ENCODE results near the gene KCNQ2.
A peak's percentile ranks its signal among the peaks of the same experiment; 100 is the strongest.

Gene KCNQ2

DNA sequence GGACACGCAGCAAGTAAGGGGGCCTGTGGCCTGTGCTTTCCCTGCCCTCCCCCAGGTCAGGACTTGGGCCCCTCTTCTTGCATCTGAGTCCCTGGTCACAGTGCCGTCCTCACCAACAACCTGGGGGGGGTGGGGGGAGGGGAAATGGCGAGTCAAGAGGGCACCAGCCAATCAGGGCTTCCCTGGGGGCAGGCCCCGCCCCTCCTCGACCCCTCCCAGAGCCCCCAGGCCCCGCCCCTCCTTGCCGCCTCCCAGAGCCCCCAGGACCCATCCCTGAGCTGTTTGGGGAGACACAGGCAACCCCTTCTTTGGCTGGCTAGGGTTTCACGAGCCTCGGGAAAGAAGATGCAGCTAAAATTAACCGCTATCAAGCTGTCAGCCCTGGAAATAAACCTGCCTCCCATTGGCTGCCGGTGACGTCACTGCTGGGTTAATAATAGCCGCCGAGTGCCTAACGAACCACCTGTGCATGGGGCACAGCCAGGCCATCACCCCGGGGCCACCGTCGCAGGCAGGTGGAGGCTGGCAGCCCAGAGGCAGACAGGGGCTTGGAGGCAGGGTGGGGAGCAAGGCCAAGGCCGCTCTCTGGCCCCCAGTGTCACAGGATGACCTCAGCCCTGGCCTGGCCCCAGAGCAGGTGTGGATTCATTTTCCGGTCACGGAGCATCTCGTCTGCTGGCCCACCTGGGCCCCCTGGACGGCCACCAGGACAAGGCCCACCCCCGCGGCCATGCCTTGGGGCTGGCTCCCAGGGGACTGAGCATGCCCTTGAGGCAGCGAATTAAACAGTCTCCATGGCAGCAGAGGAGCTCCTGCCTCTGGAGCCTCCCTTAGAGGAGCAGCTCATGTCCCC lies 29.6 kb upstream of the KCNQ2 start:
- no peak for DNase-seq (ENCODE audit: low spot score)
- FAIRE-seq: no peak

DNA sequence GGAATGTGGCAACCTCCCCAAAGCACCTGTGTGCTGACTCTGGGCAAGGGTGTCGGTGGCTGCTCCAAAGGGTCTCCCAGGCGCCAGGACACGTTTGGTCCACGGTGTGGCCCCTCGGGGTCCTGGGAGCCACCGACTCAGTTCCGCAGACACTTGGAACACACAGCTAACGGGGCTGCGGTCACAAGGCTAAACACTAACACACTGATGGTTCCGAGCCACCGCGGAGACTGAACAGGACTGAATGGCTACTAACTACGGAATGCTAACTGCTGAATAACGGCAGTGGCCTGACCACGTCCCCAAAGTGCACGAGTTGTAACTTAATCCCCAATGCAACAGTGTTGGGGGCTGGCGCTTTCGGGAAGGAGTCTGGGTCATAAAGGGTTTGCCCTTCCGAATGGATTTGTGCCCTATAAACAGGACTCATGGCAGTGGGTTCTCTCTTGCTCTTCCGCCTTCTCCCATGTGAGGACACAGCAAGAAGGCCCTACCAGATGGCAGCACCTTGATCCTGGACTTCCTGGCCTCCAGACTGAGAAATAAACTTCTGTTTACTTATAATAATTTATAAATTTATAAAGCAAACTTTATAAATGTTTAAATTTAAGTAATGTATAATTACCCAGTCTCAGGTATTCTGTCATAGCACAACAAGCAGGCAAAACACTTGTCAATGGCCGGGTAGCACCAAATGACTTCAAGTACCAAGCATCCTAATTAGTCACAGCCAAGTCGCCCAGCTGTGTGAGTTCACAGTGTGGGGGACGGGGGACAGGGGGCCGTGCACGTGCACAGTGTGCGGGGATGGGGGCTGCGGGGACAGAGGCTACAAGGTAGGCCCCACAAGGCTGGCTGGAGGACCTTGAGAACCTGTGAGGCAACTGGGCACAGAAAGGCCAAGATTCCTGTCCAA lies 28.7 kb upstream of the KCNQ2 start:
- no peak for DNase-seq (ENCODE audit: low spot score)
- no peak for FAIRE-seq

DNA sequence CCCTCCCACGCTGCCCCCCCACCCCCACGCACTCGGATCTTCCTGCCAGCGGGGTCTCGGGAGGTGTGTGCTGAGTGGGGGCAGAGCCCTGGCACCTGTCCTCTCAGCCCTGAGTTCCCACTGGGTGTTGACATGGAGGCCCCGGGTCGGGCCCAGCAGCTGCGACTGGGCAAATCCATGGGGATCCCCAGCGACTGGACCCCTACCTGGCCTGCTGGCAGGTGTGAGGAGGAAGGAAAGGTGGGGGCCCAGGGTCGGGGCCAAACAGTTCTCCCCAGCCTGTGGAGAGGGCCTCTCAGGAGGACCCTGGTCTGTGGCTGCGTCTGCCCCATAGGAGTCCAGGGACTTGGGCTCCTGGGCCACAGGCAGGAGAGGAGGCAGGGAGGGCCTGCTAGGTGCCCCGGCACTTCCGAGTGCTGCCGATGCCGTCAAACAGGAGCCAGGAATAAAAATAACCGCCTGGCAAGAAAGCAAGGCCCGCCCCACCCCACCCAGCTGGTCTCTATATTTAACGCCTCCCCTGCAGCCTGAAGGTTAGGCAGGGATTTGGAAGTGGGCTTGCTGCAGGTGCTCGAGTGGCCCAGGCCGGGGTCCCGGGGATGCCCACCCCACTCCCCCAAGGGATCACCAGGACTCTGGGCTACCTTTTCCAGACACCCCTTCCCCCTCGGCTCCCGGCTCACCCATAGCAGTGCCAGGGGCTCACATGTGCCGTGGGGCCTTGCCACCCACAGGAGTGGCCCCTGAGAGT lies 27.9 kb upstream of the KCNQ2 start:
- no peak for FAIRE-seq
- no peak for DNase-seq (ENCODE audit: low spot score)

DNA sequence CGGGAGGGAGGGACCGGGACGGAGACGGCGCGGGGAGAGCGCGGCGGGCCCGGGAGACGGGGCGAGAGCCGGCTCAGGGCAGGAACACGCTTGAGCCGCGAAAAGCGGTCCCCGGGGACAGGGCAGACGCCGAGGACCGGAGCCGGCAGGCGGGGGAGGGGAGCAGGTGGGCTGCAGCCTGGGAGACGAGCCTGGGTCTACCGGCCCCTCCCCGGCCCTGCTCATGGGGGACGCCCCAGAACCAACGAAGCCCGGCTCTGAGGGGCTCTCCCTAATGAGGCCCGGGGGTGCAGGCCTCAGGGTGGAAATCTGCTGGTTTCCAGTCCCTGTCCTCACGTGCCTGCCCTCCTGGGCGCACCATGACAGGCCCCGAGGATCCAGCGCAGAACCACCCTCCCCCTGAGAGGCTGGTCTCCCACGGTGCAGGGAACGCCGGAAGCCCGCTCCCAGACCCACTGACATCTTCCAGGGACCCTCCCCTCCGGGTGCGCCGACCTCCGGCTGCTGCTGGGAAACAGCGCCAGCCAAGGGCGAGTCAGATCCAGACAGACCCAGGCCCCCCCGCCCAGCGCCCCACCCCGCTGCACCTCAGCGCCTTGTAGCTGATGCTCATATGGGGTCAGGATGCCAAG lies 27.0 kb upstream of the KCNQ2 start:
- DNase-seq (ENCODE audit: low spot score) (no peak), FAIRE-seq (no peak)

DNA sequence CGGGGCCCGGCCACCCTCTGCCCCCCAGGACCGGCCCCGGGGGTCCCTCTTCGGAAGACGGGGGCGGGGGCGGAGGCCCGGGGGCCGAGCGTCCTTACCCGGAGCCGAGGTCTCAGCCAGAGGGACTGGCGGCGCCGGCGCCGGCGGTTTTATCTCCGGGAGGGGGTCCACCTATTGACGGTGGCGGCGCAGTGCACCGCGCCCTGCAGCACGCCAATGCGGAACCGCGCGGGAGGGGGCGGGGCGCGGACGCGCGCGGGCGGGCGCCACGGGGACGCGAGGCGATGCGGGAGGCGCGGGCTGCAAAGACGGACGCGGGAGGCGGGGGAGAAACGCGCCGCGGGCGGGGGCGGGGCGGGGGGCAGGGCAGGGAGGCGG lies 26.5 kb upstream of the KCNQ2 start, which contains the start of gene EEF1A2:
Gene EEF1A2 (minus strand): TSS at position 124 of the 378 bp plus-strand sequence. CDS start 1,320 bp downstream, outside the sequence.
- DNase-seq (ENCODE audit: low spot score) (no peak), FAIRE-seq (no peak)

DNA sequence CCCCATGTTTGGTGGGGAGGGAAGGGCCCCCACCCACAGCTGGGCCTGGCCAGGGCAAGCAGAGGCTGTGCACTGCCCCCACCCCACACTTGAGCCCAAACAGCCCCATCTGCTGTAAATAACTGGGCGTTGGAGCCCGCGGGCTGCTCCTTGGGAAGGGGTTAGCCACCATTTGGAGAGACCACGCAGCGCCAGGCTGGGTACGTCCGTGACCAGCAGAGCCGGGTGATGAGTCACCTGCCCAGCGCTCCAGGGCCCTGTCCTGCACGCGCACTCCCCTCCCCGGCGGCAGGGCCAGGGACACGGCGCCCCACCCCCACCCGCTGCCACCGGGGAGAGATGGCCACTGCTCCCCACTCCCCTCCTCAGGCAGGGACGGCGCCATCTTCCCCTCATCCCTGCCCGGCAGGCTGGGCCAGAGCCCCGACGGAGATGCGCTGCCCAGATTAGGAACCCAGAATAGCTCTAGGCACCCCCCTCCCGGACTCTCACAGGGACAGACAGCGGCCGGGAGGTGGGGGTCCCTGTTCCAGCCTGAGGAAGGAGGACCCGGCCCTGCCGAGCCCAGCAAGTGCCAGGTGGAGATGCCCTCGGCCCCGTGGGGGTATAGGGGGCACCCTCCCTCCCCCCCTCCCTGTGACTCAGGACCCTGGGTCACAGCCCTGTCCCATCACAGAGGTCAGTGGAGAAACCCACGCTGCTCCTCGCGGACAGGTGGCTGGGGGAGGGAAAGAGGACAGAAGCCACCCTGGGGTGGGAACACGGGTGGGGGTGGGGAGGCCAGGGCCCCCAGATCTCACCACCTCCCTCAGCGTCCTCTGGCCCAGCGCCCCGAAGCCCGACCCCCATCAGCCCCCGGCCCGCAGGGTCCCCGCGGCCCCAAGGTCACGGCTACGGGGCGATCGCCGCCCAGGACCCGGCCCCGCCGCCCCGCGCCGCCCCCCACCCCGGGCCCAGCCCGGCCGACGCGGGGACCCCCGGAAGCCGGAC lies 25.8 kb upstream of the KCNQ2 start:
- no peak for FAIRE-seq
- peak; percentile 65 for DNase-seq (ENCODE audit: low spot score)

DNA sequence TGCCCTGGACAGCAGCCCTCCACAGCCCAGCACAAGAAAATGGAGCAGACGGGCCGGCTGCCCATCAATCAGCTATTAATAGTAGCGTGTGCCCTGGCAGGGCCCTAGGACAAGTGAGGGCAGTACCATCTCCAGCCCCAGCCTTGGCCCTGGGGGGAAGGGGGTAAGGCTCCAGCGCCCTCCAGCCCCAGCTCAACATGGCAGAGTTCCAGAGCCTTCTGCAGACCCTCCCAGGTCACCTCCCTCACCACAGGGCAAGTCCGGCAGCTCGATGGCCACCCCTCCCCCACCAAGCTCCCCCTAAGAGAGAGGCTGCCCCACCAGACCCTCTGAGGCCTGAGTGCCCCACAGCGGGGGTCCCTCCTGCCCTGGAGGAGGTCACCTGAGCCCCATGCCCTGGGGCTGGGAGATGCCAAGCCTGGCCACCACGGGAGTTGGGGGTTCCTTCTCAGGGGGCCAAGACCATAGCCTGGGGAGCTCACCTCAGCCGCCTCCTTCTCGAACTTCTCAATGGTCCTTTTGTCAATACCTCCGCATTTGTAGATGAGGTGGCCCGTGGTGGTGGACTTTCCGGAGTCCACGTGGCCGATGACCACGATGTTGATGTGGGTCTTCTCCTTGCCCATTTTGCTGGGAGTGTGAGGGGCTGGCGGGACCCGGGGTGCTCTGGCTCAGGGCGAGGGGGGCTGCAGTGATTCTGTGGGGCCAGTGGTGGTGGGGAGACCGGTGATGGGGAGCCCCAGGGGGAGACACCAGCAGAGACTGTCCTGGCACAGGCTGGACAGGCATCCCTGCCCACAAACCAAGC lies 24.9 kb upstream of the KCNQ2 start:
- FAIRE-seq (no peak), DNase-seq (ENCODE audit: low spot score) (no peak)

DNA sequence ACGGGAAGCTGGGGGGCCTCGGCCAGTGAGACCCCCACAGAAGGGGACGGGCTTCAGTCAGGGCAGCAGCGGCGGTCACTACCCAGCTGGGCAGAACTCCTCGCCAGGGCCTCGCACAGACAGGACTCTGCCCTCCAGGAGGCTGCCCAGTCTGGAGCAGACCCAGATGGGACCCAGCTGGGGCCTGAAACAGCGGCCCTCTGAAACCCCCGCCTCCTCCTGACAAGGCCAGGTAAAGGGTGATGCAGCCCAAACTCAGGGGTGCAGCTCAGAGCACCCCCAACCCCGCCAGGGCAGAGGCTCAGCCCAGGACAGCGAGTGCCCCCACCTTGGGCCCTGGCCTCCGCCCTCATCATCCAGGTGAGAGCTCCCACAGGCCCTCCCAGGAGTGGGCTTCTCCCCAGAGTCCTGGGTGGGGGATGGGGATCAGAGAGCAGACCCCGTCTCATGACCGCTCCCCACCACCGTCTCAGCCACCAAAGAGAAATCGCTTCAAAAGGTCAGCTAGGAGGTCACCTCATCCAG lies 24.2 kb upstream of the KCNQ2 start:
- no peak for DNase-seq (ENCODE audit: low spot score)
- FAIRE-seq: no peak

DNA sequence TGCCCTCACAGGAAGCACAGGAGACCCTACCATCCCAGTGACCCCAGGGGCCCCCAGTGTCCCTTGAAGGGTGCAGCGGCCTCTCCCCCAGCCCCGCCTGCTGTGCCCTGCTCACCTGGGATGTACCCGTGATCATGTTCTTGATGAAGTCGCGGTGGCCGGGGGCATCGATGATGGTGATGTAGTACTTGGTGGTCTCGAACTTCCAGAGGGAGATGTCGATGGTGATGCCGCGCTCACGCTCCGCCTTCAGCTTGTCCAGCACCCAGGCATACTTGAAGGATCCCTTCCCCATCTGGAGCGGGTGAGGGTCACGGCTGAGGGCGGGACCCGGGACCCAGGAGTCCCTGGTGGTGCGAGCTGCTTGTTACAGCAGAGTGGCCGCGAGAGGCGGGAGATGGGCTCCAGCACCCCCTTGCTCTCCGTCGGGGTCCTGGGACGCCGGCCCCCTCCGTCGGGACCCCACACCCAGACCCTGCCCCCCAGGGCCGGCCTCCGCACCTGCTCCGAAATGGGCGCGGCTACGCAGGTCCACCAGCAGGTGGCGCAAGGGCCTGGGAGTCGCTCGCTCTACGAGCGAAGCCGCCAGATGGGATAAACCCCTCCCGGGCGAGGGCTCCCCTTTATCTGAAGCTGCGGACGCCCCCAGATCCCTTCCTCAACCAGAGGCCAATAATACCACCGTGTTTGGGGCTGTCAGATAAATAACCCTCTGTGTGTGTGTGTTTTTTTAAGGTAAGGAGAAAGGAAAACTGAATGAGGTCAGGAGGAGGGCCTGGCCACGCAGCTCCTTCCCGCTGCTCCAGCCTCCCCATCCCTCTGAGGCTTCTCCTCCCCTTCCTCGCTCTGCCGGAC lies 23.5 kb upstream of the KCNQ2 start:
- DNase-seq (ENCODE audit: low spot score) (no peak), FAIRE-seq (no peak)

DNA sequence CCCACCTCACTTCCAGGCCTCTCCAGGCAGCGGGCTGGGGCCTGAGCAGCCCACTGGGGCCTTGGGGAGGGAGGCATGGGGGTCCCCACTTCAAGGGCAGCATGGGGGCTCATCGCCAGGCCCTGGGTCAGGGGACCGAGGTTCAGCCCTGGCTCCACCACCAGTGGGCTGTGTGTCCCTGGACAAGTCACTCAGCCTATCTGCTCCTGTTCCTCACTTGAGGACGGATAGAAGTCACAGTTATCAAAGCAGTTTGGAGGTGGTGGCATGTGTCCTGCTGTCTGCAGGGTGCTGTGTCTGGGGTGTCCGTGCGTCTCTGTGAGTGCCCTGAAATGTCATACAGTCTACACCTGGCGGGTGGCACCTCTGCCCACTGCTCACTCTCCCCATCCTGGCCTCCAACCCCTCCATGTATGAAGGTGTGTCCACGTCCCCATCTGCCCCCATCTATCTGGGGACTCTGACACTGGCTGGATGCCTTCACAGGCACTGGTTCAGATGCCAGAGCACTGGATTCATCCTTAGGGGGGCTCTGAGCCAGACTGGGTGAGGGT lies 22.8 kb upstream of the KCNQ2 start:
- DNase-seq (ENCODE audit: low spot score) (no peak), FAIRE-seq (no peak)

DNA sequence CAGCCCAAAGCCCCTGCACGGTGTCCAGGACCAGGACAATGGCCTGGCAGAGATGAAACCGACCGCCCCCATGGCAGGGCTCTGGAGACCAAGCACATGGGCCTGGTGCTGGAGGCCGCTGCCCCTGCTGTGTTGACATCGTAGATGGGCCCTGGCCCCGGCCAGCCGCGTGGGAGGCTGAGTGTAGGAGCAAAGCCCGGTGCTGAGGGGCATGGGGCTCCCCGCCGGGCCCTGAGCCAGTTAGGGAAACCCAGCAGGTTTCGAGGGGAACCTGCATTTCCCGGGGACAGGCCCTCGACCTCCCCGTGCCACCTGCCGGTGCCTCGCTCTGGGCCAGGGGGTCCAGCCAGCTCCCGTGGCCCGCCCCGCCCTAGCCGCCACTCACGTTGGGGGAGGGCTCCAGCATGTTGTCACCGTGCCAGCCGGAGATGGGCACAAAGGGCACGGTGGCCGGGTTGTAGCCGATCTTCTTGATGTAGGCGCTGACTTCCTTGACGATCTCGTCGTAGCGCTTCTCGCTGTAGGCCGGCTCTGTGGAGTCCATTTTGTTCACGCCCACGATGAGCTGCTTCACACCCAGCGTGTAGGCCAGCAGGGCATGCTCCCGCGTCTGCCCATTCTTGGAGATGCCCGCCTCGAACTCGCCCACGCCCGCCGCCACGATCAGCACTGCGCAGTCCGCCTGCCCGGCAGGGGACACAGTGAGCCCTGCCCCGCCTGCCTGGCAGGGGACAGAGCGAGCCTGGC lies 22.1 kb upstream of the KCNQ2 start:
- DNase-seq (ENCODE audit: low spot score) (no peak), FAIRE-seq (no peak)

DNA sequence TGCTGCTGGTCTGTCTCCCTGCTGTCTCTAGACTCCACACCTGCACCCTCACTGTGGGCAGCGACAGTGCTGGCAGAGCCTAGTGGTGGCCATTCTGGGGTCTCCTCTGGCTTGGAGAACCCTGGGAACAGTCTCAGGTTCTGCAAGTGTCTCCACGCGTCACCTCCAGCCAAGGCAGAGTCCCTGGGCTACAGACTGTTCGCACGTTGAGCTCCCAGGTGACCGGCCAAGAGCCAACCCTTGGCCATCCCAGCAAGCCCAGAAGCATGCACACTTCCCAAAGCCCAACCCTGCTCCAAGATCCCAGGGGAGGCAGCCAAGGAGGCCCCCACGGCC lies 21.6 kb upstream of the KCNQ2 start:
- DNase-seq (ENCODE audit: low spot score): no peak
- no peak for FAIRE-seq

DNA sequence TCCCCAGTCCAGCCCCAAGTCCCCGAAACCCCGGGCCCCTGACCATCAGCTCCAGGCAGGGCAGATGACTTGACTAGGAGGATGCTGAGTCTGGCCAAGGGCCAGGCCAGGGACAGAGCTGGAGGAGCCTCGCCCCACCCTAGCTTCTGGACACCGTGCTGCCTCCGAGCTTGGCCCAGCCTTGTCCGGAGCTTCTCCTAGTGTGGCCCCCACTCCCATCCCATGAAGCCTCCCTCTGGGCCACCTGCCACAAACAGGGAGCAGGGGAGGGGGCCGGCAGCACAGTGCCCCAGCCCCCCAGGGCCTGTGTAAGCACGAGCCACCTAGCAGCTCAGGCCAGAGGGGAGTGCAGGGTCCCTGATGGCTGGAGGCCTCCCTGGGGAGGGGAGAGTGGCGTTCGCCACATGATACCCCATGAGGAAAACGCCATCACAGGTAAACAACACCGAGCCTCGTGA lies 21.1 kb upstream of the KCNQ2 start:
- no peak for DNase-seq (ENCODE audit: low spot score)
- FAIRE-seq: no peak

DNA sequence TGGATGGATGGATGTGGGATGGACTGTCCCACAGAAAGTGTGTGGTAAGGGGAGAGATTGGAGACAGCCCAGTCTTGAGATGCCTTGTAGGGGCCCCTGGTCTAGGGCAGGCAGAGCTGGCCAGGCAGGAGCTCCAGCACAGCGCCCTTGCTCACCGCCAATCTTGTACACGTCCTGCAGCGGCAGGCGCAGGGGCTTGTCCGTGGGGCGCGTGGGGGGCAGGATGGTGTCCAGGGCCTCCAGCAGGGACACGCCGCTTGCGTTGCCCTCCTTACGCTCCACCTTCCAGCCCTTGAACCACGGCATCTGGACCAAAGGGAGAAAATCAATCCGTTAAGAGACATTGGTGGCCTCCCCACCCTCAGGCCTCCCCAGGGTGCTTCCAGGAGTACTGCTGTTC lies 20.5 kb upstream of the KCNQ2 start:
- no peak for DNase-seq (ENCODE audit: low spot score)
- FAIRE-seq: no peak

DNA sequence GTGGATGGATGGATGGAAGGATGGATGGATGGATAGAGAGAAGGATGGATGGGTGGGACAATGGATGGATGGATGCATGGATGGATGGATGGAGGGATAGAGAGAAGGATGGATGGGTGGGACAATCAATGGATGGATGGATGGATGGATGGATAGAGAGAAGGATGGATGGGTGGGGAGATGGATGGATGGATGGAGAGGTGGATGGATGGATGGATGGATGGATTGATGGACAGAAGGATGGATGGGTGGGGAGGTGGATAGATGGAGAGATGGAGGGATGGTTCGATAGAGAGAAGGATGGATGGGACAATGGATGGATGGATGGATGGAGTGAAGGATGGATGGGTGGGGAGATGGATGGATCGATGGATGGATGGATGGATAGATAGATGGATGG lies 20.1 kb upstream of the KCNQ2 start:
- FAIRE-seq (no peak), DNase-seq (ENCODE audit: low spot score) (no peak)

DNA sequence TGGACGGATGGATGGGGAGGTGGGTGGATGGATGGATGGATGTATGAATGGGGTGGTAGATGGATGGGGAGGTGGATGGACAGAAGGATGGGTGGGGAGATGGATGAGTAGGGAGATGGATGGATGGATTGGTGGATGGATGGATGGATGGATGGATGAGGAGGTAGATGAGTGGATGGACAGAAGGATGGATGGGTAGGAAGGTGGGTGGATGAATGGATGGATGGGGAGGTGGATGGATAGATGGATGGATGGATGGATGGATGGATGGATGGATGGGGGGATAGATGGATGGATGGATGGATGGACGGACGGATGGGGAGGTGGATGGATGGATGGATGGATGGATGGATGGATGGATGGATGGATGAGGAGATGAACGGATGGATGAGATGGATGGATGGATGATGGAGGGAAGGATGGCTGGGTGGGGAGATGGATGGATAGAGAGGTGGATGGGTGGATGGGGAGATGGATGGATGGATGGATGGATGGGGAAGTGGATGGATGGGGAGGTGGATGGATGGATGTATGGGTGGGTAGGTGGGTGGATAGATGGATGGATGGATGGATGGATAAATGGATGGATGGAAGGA lies 19.3 kb upstream of the KCNQ2 start:
- FAIRE-seq (no peak), DNase-seq (ENCODE audit: low spot score) (no peak)

DNA sequence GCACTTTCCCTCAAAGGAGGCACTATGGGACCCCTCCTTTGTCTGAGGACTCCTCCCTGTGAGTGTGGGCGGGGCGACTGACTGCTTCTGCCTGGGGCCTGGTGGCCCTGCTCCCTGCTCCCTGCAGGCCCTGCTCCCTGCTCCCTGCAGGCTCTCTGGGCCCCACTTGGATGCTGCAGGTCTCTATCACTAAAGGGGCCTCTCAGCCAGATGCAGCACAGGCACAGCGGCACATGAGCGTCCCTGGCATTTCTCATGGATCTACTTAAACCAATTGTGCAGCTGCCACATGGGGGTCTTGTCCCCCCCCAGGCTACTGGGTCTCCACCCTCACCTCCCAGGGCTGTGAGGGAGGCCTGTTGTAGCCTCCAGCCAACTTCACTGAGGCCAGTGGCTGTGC lies 18.6 kb upstream of the KCNQ2 start:
- DNase-seq (ENCODE audit: low spot score): no peak
- FAIRE-seq: no peak

Measured in RCC 7860 (cell line).